HCT116 (cell line): Measurements from ENCODE around the gene BTBD18.

ENCODE experiments used
- EZH2 ChIP-seq: fragments of 200-600 bp; sonication (generic); IDR thresholded peaks from 2 replicates; pipeline ENCODE4 v1.6.1; 2017; ENCODE audit warnings: antibody characterized with exemption, mixed run types
- EZH2phosphoT487 ChIP-seq: fragments of 200-600 bp; IDR thresholded peaks from 2 replicates; pipeline ENCODE4 v1.6.1; 2018; ENCODE audit warnings: antibody characterized with exemption, borderline replicate concordance
- FOSL1 ChIP-seq: IDR thresholded peaks from 2 replicates; pipeline ENCODE4 v1.6.1; 2012; ENCODE audit warnings: low read depth
- JUND ChIP-seq: IDR thresholded peaks from 2 replicates; pipeline ENCODE4 v1.6.1; 2012
- POLR2A ChIP-seq: IDR thresholded peaks from 2 replicates; pipeline ENCODE4 v1.7.0; 2011; ENCODE audit warnings: borderline replicate concordance; ENCODE audit not compliant: insufficient read depth, insufficient read length; ENCODE audit errors: extremely low read depth
- POLR2AphosphoS5 ChIP-seq: IDR thresholded peaks from 2 replicates; pipeline ENCODE4 v1.6.1; 2011; ENCODE audit warnings: mild to moderate bottlenecking, low read depth, low read length, moderate library complexity
- RAD21 ChIP-seq: IDR thresholded peaks from 2 replicates; pipeline ENCODE4 v1.6.1; 2012; ENCODE audit warnings: low read depth, mild to moderate bottlenecking
- REST ChIP-seq: IDR thresholded peaks from 2 replicates; pipeline ENCODE4 v1.6.1; 2012; ENCODE audit warnings: low read depth
- SP1 ChIP-seq: IDR thresholded peaks from 2 replicates; pipeline ENCODE4 v1.6.1; 2012; ENCODE audit warnings: low read depth
- ZFX ChIP-seq: fragments of 450-650 bp; IDR thresholded peaks from 2 replicates; pipeline ENCODE4 v1.6.1; 2017
- ZNF274 ChIP-seq: fragments of 200-500 bp; sonication (Bioruptor generic); IDR thresholded peaks from 2 replicates; pipeline ENCODE4 v1.6.1; 2014; ENCODE audit warnings: mild to moderate bottlenecking, low read depth, low read length, inconsistent platforms
- TF ChIP-seq, protein P1 (sequence below), 3 experiments: fragments of 200-600 bp in 1 of 3; sonication (generic) in 1 of 3; IDR thresholded peaks in 2 of 3; conservative IDR thresholded peaks in 1 of 3; 2 replicates each; pipeline ENCODE4 v1.5.1; 2012 to 2017; ENCODE audit warnings: low read depth in 2 of 3, low read length in 2 of 3, antibody characterized with exemption in 1 of 3, borderline replicate concordance in 1 of 3, control low read depth in 1 of 3, mild to moderate bottlenecking in 1 of 3, mixed read lengths in 1 of 3, mixed run types in 1 of 3, moderate library complexity in 1 of 3; ENCODE audit not compliant: insufficient read depth in 1 of 3
- TF ChIP-seq, protein P2 (sequence below): IDR thresholded peaks from 2 replicates; pipeline ENCODE4 v1.6.1; 2012

GRCh38 chr11:57763568-57763967, 11.9 kb upstream of the BTBD18 start:
- TF ChIP-seq ZNF274 (no peak), JUND (no peak), EZH2 (no peak), ZFX (no peak), SP1 (no peak), POLR2A (no peak), REST (no peak), EZH2phosphoT487 (no peak), POLR2AphosphoS5 (no peak), FOSL1 (no peak), RAD21 (no peak)
- TF ChIP-seq, protein P1, sequence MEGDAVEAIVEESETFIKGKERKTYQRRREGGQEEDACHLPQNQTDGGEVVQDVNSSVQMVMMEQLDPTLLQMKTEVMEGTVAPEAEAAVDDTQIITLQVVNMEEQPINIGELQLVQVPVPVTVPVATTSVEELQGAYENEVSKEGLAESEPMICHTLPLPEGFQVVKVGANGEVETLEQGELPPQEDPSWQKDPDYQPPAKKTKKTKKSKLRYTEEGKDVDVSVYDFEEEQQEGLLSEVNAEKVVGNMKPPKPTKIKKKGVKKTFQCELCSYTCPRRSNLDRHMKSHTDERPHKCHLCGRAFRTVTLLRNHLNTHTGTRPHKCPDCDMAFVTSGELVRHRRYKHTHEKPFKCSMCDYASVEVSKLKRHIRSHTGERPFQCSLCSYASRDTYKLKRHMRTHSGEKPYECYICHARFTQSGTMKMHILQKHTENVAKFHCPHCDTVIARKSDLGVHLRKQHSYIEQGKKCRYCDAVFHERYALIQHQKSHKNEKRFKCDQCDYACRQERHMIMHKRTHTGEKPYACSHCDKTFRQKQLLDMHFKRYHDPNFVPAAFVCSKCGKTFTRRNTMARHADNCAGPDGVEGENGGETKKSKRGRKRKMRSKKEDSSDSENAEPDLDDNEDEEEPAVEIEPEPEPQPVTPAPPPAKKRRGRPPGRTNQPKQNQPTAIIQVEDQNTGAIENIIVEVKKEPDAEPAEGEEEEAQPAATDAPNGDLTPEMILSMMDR (IDR thresholded peaks at IDR 0.05 in 2 of 3, conservative IDR thresholded peaks at IDR 0.05 in 1 of 3; ENCODE audit: borderline replicate concordance in 1 of 3, insufficient read depth in 1 of 3, low read depth in 2 of 3, low read length in 2 of 3): peak in 2 of 3 experiments; percentile 16 to 42; a peak in 2 of 6 replicates
- TF ChIP-seq, protein P2, sequence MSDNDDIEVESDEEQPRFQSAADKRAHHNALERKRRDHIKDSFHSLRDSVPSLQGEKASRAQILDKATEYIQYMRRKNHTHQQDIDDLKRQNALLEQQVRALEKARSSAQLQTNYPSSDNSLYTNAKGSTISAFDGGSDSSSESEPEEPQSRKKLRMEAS: no peak
